DOHH2 (cell line): ENCODE results near the gene GALNT2.

ENCODE experiments used
- H3F3A ChIP-seq: fragments of 200-600 bp; sonication (generic), shearing (Covaris generic); 2 replicates; pipeline ENCODE4 v1.6.0; 2016; ENCODE audit warnings: antibody characterized with exemption, mild to moderate bottlenecking; ENCODE audit not compliant: control insufficient read depth, insufficient read depth
- H3K27ac ChIP-seq: fragments of 200-600 bp; sonication (generic); 2 replicates; pipeline ENCODE4 v1.5.1; 2014; ENCODE audit warnings: low read depth, mild to moderate bottlenecking, low read length, moderate library complexity
- H3K27me3 ChIP-seq: fragments of 200-600 bp; sonication (generic); 2 replicates; pipeline ENCODE4 v1.6.1; 2014; ENCODE audit warnings: mild to moderate bottlenecking, low read length, mixed read lengths; ENCODE audit not compliant: control insufficient read depth
- H3K36me3 ChIP-seq: fragments of 200-600 bp; sonication (generic); 2 replicates; pipeline ENCODE4 v1.6.1; 2014; ENCODE audit warnings: mild to moderate bottlenecking, low read length, moderate library complexity, mixed read lengths; ENCODE audit not compliant: control insufficient read depth
- H3K4me1 ChIP-seq: fragments of 200-600 bp; sonication (generic); 2 replicates; pipeline ENCODE4 v1.6.1; 2014; ENCODE audit warnings: mild to moderate bottlenecking, low read length, mixed read lengths; ENCODE audit not compliant: control insufficient read depth
- H3K4me2 ChIP-seq: fragments of 200-600 bp; sonication (generic); 2 replicates; pipeline ENCODE4 v1.6.0; 2014; ENCODE audit warnings: mild to moderate bottlenecking, low read length, moderate library complexity
- H3K4me3 ChIP-seq: fragments of 200-600 bp; sonication (generic); 2 replicates; pipeline ENCODE4 v1.5.1; 2014; ENCODE audit warnings: mild to moderate bottlenecking, low read length, mixed read lengths
- H3K79me2 ChIP-seq: fragments of 200-600 bp; sonication (generic); 2 replicates; pipeline ENCODE4 v1.6.1; 2014; ENCODE audit warnings: mild to moderate bottlenecking, low read length, mixed read lengths; ENCODE audit not compliant: control insufficient read depth
- H3K9me2 ChIP-seq: fragments of 200-600 bp; sonication (generic); replicated peaks from 2 replicates; pipeline ENCODE4 v1.6.1; 2014; ENCODE audit warnings: mild to moderate bottlenecking, low read length, mixed read lengths; ENCODE audit not compliant: control insufficient read depth
- H3K9me3 ChIP-seq: fragments of 200-600 bp; sonication (generic); 2 replicates; pipeline ENCODE4 v1.6.1; 2014; ENCODE audit warnings: antibody characterized with exemption, low read length, mixed read lengths; ENCODE audit not compliant: control insufficient read depth, insufficient read depth
- H4K20me1 ChIP-seq: fragments of 200-600 bp; sonication (generic); 2 replicates; pipeline ENCODE4 v1.6.0; 2014; ENCODE audit warnings: low read depth, mild to moderate bottlenecking, antibody characterized with exemption, low read length, moderate library complexity; ENCODE audit not compliant: control insufficient read depth, insufficient read depth
- CTCF ChIP-seq: fragments of 200-600 bp; sonication (generic); IDR thresholded peaks from one replicate; pipeline ENCODE4 v1.5.1; 2014; ENCODE audit warnings: antibody characterized with exemption, mild to moderate bottlenecking, low read depth, low read length; ENCODE audit not compliant: poor library complexity, severe bottlenecking
- EZH2phosphoT487 ChIP-seq: fragments of 200-600 bp; sonication (generic); IDR thresholded peaks from 2 replicates; pipeline ENCODE4 v1.6.1; 2017; ENCODE audit warnings: borderline replicate concordance, mild to moderate bottlenecking, antibody characterized with exemption, low read length, moderate library complexity, mixed read lengths

The GALNT2 gene

GRCh38 chr1:230158415-230159291, 91.6 kb downstream of the GALNT2 start:
- Histone ChIP-seq H3K9me2 (no peaks in the 10 kb centered on the region), H3K9me3 (no peaks in the 10 kb centered on the region), H3K36me3 (no peaks in the 10 kb centered on the region), H4K20me1 (no peaks in the 10 kb centered on the region), H3K79me2 (peaks cover 79% of the 10 kb centered on the region), H3K27me3 (no peaks in the 10 kb centered on the region), H3K27ac (no peak overlapping the region), H3K4me2 (no peak overlapping the region), H3K4me1 (no peaks in the 10 kb centered on the region), H3K4me3 (no peak overlapping the region), H3F3A (no peaks in the 10 kb centered on the region)
- TF ChIP-seq EZH2phosphoT487, result no peak
- TF ChIP-seq CTCF, result no peak

GRCh38 chr1:230159580-230159979, 92.5 kb downstream of the GALNT2 start:
- no peaks in the 10 kb centered on the region for H3K4me1 ChIP-seq
- no peaks in the 10 kb centered on the region for H3K36me3 ChIP-seq
- no peaks in the 10 kb centered on the region for H3K9me2 ChIP-seq
- H3K4me2 ChIP-seq, result no peak overlapping the region
- H3K79me2 ChIP-seq, result peaks cover 75% of the 10 kb centered on the region
- no peaks in the 10 kb centered on the region for H3K27me3 ChIP-seq
- no peaks in the 10 kb centered on the region for H4K20me1 ChIP-seq
- TF ChIP-seq EZH2phosphoT487, result no peak
- no peak for TF ChIP-seq CTCF
- H3F3A ChIP-seq, result no peaks in the 10 kb centered on the region
- no peak overlapping the region for H3K27ac ChIP-seq
- no peak overlapping the region for H3K4me3 ChIP-seq
- no peaks in the 10 kb centered on the region for H3K9me3 ChIP-seq

DNA sequence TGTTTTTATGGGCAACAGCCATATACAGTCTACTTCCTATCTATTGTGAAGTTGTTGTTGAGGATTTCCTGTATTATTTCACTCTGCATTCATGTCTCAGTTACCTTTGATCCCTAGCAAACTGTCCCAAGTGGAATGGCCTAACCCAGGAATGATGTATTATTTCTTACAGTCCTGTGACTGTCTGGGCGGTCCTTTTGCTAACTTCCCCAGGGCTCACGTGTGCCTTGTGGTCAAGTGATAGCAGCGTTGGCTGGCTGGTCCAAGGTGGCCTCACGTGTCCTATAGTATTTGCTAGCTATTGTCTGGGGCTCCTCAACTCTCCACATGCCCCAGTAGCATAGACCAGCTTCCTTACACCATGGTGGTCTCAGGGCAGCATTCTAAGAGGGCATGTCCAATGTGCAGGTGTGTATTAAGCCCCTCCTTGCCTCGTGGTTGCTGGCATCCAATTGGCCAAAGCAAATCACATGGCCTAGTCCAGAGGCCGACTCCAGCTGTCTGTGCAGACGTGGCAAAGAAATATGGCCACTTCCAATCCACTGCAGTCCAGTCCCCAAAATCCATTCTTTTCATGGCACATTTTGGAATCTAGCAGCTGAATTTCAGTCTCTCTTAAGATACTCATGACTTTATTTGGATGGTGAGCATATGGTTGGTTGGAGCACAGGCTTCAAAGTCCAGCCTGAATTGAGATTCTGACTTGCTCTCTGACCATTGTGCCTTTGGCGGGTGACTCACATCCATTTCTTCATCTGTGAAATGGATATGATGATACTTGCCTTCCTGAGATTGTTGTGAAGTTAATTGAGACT, 94.1 kb downstream of the GALNT2 start:
- no peaks in the 10 kb centered on the region for H3K27me3 ChIP-seq
- TF ChIP-seq CTCF (no peak), EZH2phosphoT487 (no peak)
- no peaks in the 10 kb centered on the region for H3K36me3 ChIP-seq
- H3K4me1 ChIP-seq, result no peaks in the 10 kb centered on the region
- peaks cover 69% of the 10 kb centered on the region for H3K79me2 ChIP-seq
- H3K4me2 ChIP-seq, result no peak overlapping the region
- H3K27ac ChIP-seq, result no peak overlapping the region
- no peaks in the 10 kb centered on the region for H4K20me1 ChIP-seq
- H3K9me2 ChIP-seq, result no peaks in the 10 kb centered on the region
- H3F3A ChIP-seq, result no peaks in the 10 kb centered on the region
- no peak overlapping the region for H3K4me3 ChIP-seq
- H3K9me3 ChIP-seq, result no peaks in the 10 kb centered on the region
